GM12878 (cell line): ENCODE measurements around the gene CAVIN1. TPM values are rescaled to one million over a fixed set of nuclear protein-coding genes. Genes with fewer than 3 reads are reported as not detected.

Experiments
- ATAC-seq: fragments of 200-7000 bp; cut with Tn5 transposase; 3 replicates; pipeline ENCODE4 v1.9.1; 2020; ENCODE audit warnings: mild to moderate bottlenecking, moderate library complexity
- BruUV-seq: library from RNA; stranded (reverse); fragments of 400-500 nt; replicated peaks from 2 replicates; lab custom pipeline; 2021; lab: Mats Ljungman, UMichigan
- CTCF ChIA-PET: fragments of 300-600 bp; sonication (Branson Sonifier 250); formaldehyde crosslinking; extraction: SDS; loops from one replicate; lab custom pipeline; 2021; ENCODE audit warnings: inconsistent platforms; lab: Yijun Ruan, JAX
- POLR2A ChIA-PET: fragments of 350-600 bp; formaldehyde crosslinking; extraction: SDS; loops from one replicate; lab custom pipeline; 2021; ENCODE audit warnings: inconsistent platforms; lab: Charles Lee
- RAD21 ChIA-PET: fragments of 300-600 bp; sonication (Branson Sonifier 250); formaldehyde crosslinking; loops from one replicate; lab custom pipeline; 2023; ENCODE audit warnings: antibody characterized with exemption; ENCODE audit not compliant: unreplicated experiment; lab: Charles Lee
- SMC1A ChIA-PET: fragments of 300-600 bp; sonication (Branson Sonifier 250); formaldehyde crosslinking; loops from one replicate; lab custom pipeline; 2023; ENCODE audit not compliant: unreplicated experiment, uncharacterized antibody; lab: Charles Lee
- DNase-seq: peaks from one replicate; pipeline ENCODE4 v3.0.0-alpha.2; 2011; ENCODE audit warnings: low read depth, low spot score
- FAIRE-seq: peaks from 3 replicates; lab custom pipeline; 2011; peaks lifted over from hg19 to GRCh38; lab: Jason Lieb, UNC
- H2AFZ ChIP-seq: 2 replicates; pipeline ENCODE4 v1.6.0; 2011; ENCODE audit warnings: low read depth, low read length, control low read depth; ENCODE audit not compliant: control insufficient read depth
- H3K27ac ChIP-seq: 2 replicates; pipeline ENCODE4 v1.5.1; 2011; ENCODE audit warnings: control low read depth; ENCODE audit not compliant: control insufficient read depth, insufficient read depth
- H3K27me3 ChIP-seq, 2 experiments: replicated peaks in 1 of 2; 2 replicates each; pipeline versions ENCODE4 v1.6.0 to v1.6.1; 2011; ENCODE audit warnings: low read length in 1 of 2; ENCODE audit not compliant: control insufficient read depth in 2 of 2, insufficient read depth in 2 of 2
- H3K36me3 ChIP-seq, 2 experiments: 2 replicates each; pipeline ENCODE4 v1.5.1; 2011; ENCODE audit warnings: low read length in 1 of 2; ENCODE audit not compliant: control insufficient read depth in 2 of 2, insufficient read depth in 2 of 2
- H3K4me1 ChIP-seq: 2 replicates; pipeline ENCODE4 v1.6.1; 2011; ENCODE audit warnings: mild to moderate bottlenecking, low read length, moderate library complexity, mixed read lengths; ENCODE audit not compliant: control insufficient read depth, insufficient read depth
- H3K4me2 ChIP-seq: 2 replicates; pipeline ENCODE4 v1.6.0; 2011; ENCODE audit warnings: control low read depth; ENCODE audit not compliant: control insufficient read depth, insufficient read depth
- H3K4me3 ChIP-seq: fragments of 200-600 bp; sonication (generic); 2 replicates; pipeline ENCODE4 v1.5.1; 2016
- H3K79me2 ChIP-seq: 2 replicates; pipeline ENCODE4 v1.6.0; 2011; ENCODE audit warnings: low read length; ENCODE audit not compliant: control insufficient read depth, insufficient read depth
- H3K9ac ChIP-seq: 2 replicates; pipeline ENCODE4 v1.8.0; 2011; ENCODE audit warnings: low read length, control low read depth, mixed read lengths; ENCODE audit not compliant: control insufficient read depth, insufficient read depth
- H3K9me3 ChIP-seq: replicated peaks from 3 replicates; pipeline ENCODE4 v1.5.1; 2011; ENCODE audit warnings: mild to moderate bottlenecking, low read length; ENCODE audit not compliant: control insufficient read depth, insufficient read depth
- H4K20me1 ChIP-seq: 2 replicates; pipeline ENCODE4 v1.6.0; 2011; ENCODE audit not compliant: control insufficient read depth, insufficient read depth
- CTCF ChIP-seq, 3 experiments: IDR thresholded peaks in 2 of 3; conservative IDR thresholded peaks in 1 of 3; 2 replicates each; pipeline ENCODE4 v1.5.1; 2011; ENCODE audit warnings: low read depth in 3 of 3, low read length in 3 of 3, mild to moderate bottlenecking in 3 of 3, control low read depth in 2 of 3, moderate library complexity in 2 of 3, inconsistent platforms in 1 of 3, mixed read lengths in 1 of 3; ENCODE audit not compliant: control insufficient read depth in 2 of 3, insufficient read depth in 1 of 3; ENCODE audit errors: extremely low read depth in 1 of 3
- POLR2AphosphoS2 ChIP-seq: IDR thresholded peaks from 2 replicates; pipeline ENCODE4 v1.6.1; 2011; ENCODE audit warnings: low read depth, mild to moderate bottlenecking, low read length, improper control_type of control experiment, moderate library complexity
- POU2F2 ChIP-seq: IDR thresholded peaks from 3 replicates; pipeline ENCODE4 v1.6.1; 2011; ENCODE audit warnings: low read depth, mild to moderate bottlenecking, low read length, borderline replicate concordance
- RAD21 ChIP-seq: IDR thresholded peaks from 2 replicates; pipeline ENCODE4 v1.6.1; 2011; ENCODE audit warnings: mild to moderate bottlenecking, low read depth, low read length, moderate library complexity; ENCODE audit not compliant: insufficient read depth
- SMC3 ChIP-seq: IDR thresholded peaks from 2 replicates; pipeline ENCODE4 v1.6.1; 2011; ENCODE audit warnings: low read length, improper control_type of control experiment, borderline replicate concordance
- TCF12 ChIP-seq: IDR thresholded peaks from 2 replicates; pipeline ENCODE4 v1.6.1; 2011; ENCODE audit warnings: low read depth, mild to moderate bottlenecking, low read length
- TCF7 ChIP-seq: IDR thresholded peaks from 2 replicates; pipeline ENCODE4 v1.6.1; 2014; ENCODE audit warnings: antibody characterized with exemption, borderline replicate concordance
- WRNIP1 ChIP-seq: IDR thresholded peaks from 2 replicates; pipeline ENCODE4 v1.6.1; 2011; ENCODE audit warnings: low read depth, low read length, improper control_type of control experiment, borderline replicate concordance
- ZBTB33 ChIP-seq: fragments of 450-650 bp; IDR thresholded peaks from 2 replicates; pipeline ENCODE4 v1.6.1; 2017; ENCODE audit warnings: mild to moderate bottlenecking
- ZNF207 ChIP-seq: fragments of 450-650 bp; IDR thresholded peaks from 2 replicates; pipeline ENCODE4 v1.6.1; 2014; ENCODE audit warnings: antibody characterized with exemption, mild to moderate bottlenecking, borderline replicate concordance
- WGBS: methylation state at CpG from one replicate; pipeline ENCODE4 v1.1.6; 2016; ENCODE audit warnings: low lambda C conversion rate; ENCODE audit not compliant: insufficient replicate concordance, insufficient coverage; ENCODE audit errors: missing lambda C conversion rate; 5-methylcytosine and 5-hydroxymethylcytosine counted together
- in situ Hi-C: fragments of 300-500 bp; cut with MboI; formaldehyde crosslinking; loops from 9 replicates; pipeline ENCODE4 v1.14.3; 2018; ENCODE audit warnings: mixed read lengths
- intact Hi-C: fragments of 100-400 bp; cut with micrococcal nuclease; formaldehyde crosslinking; loops from one replicate; pipeline ENCODE4 v1.14.2; 2022; ENCODE audit not compliant: unreplicated experiment
- polyA plus RNA-seq, 11 experiments: library from polyadenylated mRNA; depleted of rRNA in 4 of 11; unstranded in 6 of 11; stranded (reverse) in 5 of 11; fragments of >200 nt; fragmentation: Nextera tagmentation in 4 of 11; fragmentation: Illumina TruSeq in 1 of 11; extraction: Ambion mirVana in 4 of 11; extraction: Trizol in 1 of 11; gene quantifications; 1 replicate in 1 of 11; 2 replicates in 10 of 11; pipeline versions ENCODE4 v1.2.1 to v1.2.3, GENCODE V29; 2011 to 2016; ENCODE audit warnings: inconsistent platforms in 2 of 11, missing spikeins in 2 of 11, low read depth in 1 of 11
- total RNA-seq, 4 experiments: library from RNA; depleted of rRNA in 3 of 4; stranded (reverse); fragments of >200 nt in 3 of 4; fragmentation: Illumina TruSeq in 1 of 4; extraction: Trizol in 1 of 4; gene quantifications; 2 replicates each; pipeline versions ENCODE4 v1.2.1 to v1.2.3, GENCODE V29; 2013 to 2021

The CAVIN1 gene
- total and polyA plus RNA-seq, 10 of the 15 experiments (the other 5 are each of a cell fraction or from before 2014, with no cell fraction given) = 0.03 to 1.1 (median 0.37) TPM

GRCh38 chr17:42438600-42439567, 15.8 kb upstream of the CAVIN1 start:
- in situ Hi-C loops = no loop called here
- no peaks in the 10 kb centered on the region for H3K9me3 ChIP-seq
- H3K27me3 ChIP-seq = no peaks in the 10 kb centered on the region
- BruUV-seq = no TSS peak
- 45% methylated on average over 9 of the region's 9 CpGs for WGBS
- H3K4me1 ChIP-seq = 0 out of 2 replicates have a peak, but pooled peaks cover 4% of the 10 kb centered on the region
- no peaks in the 10 kb centered on the region for H3K36me3 ChIP-seq
- no peak overlapping the region for H2AFZ ChIP-seq
- no peak overlapping the region for H3K4me3 ChIP-seq
- no peak overlapping the region for H3K27ac ChIP-seq
- RAD21 ChIA-PET = interaction anchor here (0.6 to 3.6 kb wide), 4 partner anchors 22 to 79 kb away, joined by 3 to 20 read pairs (median 3); no protein-coding TSS in a partner anchor
- TF ChIP-seq SMC3 (peak; percentile 18; the same call in 1 of the 2 replicates), POU2F2 (no peak), RAD21 (peak; percentile 61), TCF7 (no peak), POLR2AphosphoS2 (no peak), TCF12 (no peak), ZNF207 (no peak), WRNIP1 (no peak), ZBTB33 (no peak), CTCF (IDR thresholded peaks at IDR 0.05 in 2 of 3, conservative IDR thresholded peaks at IDR 0.05 in 1 of 3; ENCODE audit: control insufficient read depth in 2 of 3, extremely low read depth in 1 of 3, insufficient read depth in 1 of 3, low read depth in 3 of 3, low read length in 3 of 3) (peak; percentile 30 to 56 (median 47); a peak in 5 of 6 replicates)
- TF ChIP-seq, all 136 proteins: peak for 3
- ChIA-PET SMC1A (interaction anchor here (0.6 to 1.6 kb wide), 5 partner anchors 52 to 139 kb away, joined by 3 to 4 read pairs (median 3); partner anchors contain the start of gene PSMC3IP), POLR2A (no interaction called here), CTCF (interaction anchor here (0.7 to 10.1 kb wide), 11 partner anchors 17 to 97 kb away, joined by 3 to 120 read pairs (median 8); partner anchors contain the start of gene NAGLU)
- peak; percentile 82 for ATAC-seq
- H4K20me1 ChIP-seq = no peaks in the 10 kb centered on the region
- no peaks in the 10 kb centered on the region for H3K79me2 ChIP-seq
- no peak overlapping the region for H3K9ac ChIP-seq
- intact Hi-C loops = no loop called here
- H3K4me2 ChIP-seq = 0 out of 2 replicates have a peak overlapping the region, but pooled peaks have one; percentile 17
- DNase-seq = no peak
- FAIRE-seq = peak; percentile 35
